LHCN-M2 (cell line): ENCODE data around the gene AUH. TPM values are rescaled to one million over a fixed set of nuclear protein-coding genes. Genes with fewer than 3 reads are reported as not detected.

ENCODE experiments used
- DNase-seq: peaks from one replicate; pipeline ENCODE4 v3.0.0-alpha.2; 2012; ENCODE audit warnings: low read depth
- total RNA-seq: library from RNA; depleted of rRNA; stranded (reverse); fragments of >200 nt; gene quantifications from 2 replicates; pipeline ENCODE4 v1.2.3, GENCODE V29; 2014

The AUH gene
- total RNA-seq, 1 experiment from 2014 or later = 11.5 TPM

DNA sequence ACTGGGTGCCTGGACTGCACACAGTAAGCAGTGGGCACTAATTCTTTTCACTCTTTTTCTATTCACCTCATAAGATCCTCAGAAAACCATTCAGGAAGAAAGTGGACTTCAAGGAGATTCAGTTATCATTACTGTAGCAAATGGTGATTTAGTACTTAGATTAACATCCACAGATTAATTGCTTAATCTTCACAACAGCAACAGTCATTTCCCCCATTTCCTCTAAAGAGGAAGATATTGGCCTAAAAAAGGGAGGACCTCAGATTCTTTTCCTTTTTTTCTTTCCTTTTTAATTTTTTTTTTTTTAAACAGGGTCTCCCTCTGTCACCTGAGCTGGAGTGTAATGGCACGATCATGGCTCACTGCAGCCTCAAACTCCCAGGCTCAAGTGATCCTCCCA lies 64.4 kb downstream of the AUH start:
- no peak for DNase-seq

DNA sequence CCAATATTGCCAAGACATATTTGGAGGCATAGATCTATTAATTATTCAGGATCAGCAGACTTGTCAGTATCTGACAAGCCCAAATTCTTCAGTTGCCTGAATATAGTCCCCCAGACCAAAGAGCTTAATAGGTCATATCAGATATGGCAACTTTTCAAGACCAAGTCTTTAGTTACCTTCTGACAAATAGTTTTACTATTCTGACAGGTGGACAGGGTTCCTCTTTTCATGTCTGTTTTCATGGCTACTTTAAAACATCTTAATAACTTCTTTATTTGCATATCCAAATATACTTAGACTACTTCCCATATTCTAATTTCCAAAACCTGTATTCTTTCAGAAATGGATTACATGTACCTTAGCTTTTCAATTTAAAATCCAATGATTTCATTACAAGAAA lies 65.4 kb downstream of the AUH start:
- DNase-seq = no peak

DNA sequence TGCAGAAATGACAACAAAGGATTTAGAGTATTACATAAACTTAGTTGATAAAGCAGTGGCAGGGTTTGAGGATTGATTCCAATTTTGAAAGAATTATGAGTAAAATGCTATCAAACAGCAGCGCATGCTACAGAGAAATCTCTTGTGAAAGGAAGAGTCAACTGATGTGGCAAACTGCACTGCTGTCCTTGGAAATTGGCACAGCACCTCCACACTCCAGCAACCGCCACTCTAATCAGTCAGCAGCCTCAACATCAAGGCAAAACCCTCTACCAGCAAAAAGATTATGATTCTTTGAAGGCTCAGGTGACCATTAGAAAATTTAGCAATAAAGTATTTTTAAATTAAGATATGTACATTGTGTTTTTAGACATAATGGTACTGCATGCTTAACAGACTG lies 66.4 kb downstream of the AUH start:
- DNase-seq = no peak

DNA sequence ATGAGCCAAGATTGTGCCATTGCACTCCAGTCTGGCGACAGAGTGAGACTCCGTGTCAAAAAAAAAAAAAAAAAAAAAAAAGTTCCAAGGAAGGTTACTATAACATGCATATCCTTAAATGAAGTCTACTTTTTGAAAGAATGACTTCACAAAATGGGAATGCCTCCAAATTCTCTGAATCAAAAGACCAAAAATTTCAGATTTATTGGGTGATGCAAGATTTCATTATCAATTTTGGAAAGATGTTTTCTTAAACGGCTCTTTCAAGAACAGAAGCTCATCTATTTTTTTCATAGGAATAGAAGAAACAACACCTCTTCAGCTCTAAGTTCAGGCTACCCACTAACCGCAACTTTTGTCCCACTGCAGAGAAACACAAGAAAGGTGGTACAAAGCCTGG lies 69.9 kb downstream of the AUH start:
- DNase-seq = no peak

DNA sequence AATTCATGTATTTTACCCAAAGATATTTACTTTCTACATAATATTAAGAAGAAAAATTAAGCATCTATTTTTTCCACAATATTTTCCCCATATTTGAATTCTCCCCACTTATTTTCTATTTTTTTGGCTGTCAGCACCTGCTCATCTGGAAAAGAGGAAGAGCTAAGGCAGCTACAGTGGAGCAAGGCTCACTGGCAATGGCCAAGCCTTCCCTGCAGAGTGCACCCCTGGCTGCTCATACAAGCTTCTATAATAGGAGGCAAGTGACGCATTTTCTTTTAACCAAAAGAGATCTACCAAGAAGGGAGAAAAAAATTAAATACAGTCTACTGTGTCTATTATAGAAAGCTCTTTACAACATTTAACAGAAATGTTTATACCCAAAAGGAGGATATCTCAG lies 72.5 kb downstream of the AUH start:
- no peak for DNase-seq

DNA sequence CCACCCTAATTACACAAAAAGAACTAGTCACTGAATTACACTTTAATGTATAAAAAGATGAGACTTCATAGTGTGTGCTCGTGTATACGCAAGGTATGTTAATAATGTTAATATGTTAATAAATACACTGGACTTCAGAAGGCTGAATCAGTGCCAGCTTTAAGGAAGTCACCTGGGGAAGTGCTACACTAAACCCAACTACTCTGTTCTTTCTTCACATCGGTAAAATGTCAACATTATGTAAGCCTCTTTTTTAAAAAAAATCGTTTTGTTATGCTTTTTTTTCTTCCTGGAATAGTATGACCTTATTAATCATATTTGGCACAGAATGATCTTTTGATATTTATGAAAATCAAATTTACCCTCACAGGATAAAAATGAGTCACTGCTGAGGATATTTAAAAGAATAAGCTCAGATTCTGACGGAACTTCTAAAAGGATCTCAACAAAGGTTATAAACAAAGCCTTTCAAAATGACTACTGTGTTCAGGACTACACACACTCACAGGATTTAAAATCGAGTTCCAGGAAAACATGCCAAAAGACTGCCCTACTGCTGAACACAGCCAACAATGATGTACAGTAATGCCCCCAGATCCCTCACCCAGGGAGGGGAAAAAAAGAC lies 75.9 kb downstream of the AUH start:
- DNase-seq = peak; percentile 4

DNA sequence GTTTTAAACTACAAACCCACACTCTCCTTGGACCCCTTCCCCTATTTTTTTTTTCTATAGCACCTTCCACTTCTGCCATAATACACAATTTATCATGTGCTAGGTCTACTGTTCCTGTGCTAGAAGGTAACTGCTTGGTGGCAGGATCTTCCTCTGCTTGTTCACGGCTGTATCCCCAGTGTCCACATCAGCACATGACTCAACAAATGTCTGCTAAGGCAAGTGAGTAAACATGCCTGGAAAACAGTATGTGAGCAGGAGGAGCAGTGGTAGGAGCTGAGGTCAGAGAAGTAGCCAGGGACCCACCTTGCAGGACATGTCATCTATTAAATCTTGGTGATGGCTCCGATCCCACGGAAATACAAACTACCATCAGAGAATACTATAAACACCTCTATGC lies 79.4 kb downstream of the AUH start:
- DNase-seq = peak; percentile 34

DNA sequence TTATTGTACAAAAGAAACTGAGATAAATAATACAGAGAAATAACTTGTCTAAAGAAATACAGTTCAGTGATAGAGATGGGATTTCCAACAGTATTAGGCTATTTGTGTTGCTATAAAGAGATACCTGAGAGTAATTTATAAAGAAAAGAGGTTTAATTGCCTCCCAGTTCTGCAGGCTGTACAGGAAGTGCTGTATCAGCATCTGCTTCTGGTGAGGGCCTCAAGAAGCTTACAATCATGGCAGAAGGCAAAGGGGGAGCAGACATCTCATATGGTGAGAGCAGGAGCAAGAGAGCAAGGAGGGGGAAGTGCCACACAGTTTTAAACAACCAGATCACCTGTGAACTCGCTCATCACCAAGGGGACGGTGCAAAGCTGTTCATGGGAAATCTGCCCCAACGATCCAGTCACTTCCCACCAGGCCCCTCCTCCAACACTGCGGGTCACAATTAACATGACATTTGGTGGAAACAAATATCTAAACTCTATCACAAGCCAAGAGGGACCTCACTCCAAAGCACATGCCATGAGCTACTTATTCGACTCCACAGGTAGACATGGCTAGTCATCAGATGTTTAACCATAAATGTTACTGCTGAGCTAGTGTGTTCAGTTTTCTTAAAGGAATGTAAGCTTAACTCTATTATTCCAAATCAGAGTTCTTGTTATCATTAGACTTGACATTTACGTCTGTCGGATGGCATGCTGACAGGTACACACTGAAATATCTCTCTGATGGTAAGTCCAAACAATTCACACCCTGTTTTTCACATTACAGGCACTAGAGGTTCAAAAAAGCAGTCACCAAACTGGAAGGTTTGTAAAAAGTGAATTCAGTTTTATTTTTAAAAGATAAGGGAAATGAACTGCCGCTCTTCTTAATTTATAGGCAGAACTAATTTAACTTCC lies 82.2 kb downstream of the AUH start:
- DNase-seq = no peak

DNA sequence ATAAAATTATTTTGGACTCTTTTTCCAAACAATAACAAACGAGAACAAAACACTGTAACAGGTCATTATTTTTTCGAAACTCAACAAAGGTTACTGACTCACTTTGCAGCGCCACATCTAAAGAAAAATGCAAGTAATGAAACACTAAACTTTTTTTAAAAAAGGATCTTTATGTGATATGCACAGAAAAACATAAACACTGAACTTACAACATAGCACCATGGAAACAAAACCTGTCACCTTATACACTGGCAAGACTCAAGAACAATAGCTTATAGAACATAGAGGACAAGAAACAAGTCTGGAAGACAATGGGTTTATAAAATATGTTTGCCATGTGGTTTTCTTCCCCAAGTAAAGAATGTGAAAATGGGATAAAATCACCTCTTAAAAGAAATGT lies 85.2 kb downstream of the AUH start:
- no peak for DNase-seq

DNA sequence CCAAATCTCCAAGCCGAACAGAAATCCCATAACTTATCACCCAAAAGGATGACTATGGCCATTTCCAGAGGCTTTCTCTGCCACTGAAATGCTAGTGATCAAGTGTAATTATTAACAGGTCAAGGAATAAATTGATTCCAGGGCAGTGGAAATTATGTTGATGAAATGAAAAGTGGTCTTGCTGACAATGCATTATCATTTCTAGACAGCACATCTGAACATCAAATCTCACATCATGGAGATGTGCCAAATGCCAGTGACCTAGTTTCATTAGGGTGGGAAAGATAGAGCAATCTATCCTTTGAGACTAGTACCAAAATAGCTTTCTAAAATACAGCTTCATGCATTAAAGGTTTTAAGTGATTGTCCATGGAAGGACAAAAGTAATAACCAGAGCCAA lies 86.1 kb downstream of the AUH start:
- no peak for DNase-seq

DNA sequence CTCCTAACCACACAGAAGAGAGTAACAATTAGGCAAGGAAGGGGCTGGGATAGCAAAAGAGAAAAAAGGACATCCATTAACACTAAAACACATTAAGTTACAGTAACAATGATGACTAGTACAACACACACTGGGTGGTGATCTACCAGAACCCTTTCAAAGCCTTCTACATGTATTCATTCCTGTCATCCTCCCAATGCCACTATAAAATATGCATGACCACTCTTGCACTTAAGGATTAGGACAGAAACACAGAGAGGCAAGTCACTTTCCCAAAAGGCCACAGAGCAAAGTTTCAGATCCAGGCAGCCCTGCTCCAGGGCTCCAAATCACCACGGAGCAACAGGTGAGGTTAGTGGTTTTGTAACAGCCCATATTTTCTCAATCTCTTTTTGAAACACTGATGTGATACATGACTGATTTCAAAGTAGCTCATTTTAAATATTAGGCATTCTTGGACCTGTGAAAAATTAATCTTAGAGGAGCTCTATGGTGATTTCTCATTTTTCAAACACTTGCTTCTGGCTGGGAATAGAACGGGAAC lies 86.7 kb downstream of the AUH start:
- DNase-seq = no peak

DNA sequence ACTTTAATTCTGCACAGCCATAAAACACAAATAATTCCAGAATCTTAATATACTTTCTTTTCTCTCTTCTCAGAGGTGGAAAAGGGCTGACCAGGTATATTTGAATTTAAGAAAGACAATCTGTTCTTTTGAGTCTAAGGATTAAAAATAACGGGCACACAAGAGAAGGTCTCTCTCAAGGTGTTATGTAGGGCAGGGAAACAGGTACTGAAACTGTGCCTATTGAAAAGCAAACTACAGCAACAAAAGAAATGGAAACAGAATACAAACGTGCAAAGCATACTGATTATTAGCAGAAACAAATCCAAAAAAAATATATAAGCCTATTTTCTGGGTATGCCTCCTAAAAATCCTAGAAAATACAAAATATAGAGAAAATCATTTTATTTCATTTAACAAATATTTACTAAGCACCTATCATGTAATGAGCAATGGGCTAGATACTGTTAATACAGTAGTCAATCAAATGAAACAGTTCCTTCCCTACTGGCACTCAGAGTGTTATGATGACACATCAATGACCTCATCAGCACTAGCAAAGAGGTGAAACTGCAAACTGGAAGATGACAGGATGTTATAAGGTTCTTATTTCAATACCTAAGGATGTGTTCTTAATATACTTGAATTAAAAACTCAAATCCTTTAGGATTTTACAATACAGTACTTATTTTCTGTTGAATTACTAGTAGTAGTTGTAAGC lies 87.7 kb downstream of the AUH start:
- peak; percentile 54 for DNase-seq

DNA sequence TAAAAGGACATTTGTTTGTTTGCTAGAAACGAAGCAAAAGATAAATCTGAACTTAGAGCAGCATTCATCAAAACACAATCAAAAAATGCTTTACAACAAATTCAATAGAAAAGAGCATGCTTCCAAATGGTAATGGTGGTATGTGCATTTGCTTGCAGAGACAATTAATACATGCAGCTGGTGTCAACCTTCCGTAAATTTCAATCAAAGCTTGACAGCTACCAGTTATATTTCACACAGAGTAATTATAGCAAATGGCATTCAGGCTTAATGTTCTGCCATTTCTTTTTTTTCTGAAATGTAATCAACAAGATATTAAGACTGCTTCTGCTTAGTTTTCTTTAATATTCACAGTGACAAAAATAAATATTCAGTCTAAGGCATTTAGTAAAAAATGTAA lies 90.6 kb downstream of the AUH start:
- no peak for DNase-seq

DNA sequence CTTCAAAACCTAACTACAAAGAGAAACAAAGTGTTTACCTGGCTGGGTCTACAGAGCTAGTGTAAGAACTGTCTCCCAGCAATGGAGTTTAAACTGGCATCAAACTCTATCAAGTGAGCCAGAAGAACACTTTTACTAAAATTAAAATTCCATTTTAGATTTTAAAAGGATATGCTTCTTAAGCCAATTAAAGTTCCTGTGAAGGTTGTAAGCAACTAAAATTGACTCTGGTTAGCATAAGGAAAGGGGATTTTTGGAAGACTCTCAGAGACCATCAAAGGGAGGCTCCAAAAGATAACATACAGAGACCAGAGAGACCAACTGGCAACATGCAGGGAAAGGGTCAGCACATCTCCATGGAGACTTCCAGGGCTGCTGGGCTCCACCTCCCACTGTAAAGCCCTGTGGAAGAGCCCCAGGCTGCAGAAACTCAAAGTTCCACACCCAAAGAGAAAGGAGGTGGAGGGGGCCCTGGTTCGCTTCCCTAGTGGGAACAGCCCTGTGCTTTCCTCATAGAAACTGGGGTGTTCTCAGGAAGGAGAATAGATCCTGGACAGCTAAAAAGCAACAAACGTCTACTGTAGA lies 91.7 kb downstream of the AUH start:
- DNase-seq = no peak

DNA sequence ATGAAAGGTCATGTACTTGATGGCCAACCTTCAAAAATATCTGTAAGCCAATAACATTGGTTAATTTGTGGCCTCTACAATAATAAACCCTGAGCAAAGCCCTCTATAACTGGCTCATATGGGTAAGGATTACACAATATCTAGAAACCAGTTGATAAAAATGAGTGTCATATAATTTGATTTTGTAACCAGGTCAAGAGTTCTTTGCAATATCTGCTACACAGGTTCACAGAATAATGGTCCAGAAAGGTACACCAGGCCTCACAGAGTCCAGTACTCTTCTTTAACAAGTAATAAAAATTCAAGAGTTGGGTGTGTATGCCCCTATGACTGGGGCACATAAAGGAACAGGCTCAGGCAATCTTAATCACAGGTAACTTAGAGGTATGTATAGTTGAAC lies 95.3 kb downstream of the AUH start:
- DNase-seq = no peak

DNA sequence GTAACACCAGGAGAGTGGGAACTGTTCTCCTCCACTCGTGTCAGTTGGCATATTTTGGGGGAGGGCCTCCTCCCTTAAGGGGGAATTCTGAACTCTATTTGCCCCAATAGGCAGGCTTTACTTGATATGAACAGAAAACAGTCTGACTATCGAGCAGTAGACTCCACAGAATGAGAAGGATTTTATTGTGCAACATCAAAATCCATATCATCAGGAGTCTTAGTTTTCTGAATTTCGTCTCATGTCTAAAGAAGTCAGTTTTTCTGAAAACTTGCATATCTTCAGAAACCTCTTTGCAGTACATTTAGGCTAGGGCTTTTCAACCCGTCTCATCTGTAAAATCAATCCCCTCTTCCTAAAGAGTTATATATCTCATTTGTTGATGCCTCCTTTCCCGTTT lies 96.2 kb downstream of the AUH start:
- no peak for DNase-seq

DNA sequence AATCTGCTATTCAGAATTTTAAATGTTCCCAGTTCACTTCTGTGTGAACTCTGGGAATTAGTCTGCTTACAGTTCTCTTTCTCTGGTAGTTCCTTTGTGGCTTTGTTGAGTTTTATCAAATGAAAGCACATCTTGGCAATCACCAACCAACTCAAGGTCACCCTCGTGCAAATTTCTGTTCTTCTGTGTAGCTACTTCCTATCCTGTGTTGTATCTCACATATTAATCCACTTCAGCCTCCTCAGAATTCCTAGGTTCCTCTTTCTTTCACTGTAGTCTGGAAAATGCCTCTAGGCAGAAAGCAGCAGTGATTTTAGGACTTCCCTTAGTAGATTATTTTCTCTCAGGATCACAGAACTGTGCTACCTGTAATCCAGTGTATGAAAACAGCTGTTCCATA lies 100.3 kb downstream of the AUH start:
- no peak for DNase-seq

DNA sequence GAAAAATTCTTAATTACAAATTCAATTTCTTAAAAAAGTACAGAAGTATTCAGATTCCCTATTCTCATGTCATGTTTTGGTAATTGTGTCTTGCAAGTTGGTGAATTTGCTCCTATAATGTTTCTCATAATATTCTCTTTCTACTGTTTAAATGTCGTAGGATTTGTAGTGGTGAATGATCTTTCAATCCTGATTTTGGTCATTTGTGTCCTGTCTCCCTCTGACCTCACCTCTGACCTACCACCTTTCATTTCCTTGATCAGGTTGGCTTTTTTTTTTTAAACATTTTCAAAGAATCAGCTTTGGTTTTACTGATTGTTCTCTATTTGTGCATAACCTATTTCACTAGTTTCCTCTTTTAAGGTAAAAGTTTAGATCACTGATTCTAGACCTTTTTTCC lies 102.6 kb downstream of the AUH start:
- DNase-seq = no peak

DNA sequence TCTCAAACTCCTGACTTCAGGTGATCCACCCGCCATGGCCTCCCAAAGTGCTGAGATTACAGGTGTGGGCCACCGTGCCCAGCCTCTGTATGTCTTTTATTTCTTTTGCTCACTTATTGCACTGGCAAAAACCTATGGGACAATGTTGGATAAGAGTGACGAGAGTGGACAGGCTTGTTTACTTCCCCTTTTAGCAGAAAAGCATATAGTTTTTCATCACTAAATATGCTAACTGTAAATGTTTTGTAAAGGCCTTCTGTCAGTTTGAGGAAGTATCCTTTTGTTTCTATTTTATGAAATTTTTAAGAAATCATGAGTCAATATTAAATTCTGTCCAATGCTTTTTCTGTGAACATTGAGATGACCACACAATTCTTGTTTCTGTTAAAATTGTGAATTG lies 103.3 kb downstream of the AUH start:
- DNase-seq = no peak

DNA sequence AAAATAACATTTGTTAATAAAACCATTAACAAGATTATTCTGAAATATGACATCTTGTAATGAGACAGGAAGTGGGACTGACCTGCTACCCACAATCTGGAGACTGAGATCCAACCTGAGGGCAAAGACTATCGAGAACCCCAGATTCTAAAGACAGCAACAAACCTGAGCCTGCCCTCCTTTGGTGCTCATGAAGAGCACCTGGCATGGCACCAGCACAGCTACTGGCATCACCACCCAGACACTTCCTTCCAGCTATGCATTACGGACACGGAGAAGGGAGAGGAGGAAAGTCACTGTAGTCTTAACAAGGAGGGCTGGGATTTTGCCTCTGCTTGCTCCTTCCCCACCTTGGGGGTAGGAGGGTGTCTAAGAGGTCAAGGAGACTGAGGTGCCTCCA lies 105.5 kb downstream of the AUH start:
- no peak for DNase-seq

DNA sequence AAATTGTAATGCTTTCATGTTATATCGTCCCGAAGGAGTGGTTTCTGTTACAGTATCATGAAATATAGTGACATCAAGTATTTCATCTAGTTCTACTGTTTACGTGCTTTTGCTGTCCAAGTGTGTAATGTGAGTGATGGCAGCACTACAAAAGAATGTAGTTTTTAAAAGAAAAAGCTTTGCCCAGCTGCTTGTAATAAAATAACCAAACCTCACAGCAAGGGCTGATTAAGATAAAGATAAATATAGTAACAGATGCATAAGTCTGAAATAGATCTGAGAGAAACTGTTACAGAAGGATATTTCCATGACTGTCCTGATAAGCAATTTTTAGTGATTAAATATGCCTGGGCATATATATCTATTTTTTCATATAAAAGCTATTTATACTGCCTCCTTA lies 106.4 kb downstream of the AUH start:
- peak; percentile 64 for DNase-seq

DNA sequence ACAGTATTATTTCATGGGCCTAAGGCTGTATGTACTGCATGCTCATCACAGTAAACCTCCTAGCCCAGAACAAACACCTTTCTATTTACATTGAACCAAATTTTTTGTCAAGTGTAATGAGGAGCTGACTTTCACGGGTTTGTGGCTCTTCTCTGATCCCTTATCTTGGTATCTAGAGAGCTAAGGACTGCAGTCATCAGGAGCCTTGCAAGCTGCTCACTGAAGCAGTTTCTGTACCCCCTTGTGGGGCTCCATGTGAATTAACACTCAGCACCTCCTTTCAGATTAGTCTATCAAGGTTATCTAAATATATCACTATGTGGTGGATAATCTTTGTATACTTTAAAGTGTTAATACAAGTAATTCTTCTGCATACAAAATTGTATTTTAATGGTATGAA lies 108.2 kb downstream of the AUH start:
- peak; percentile 13 for DNase-seq
